ENCODE results near the gene HDX.
"Not testable (repeated sequence)": the region's sequence is repeated elsewhere in the genome, so short reads cannot be mapped to it uniquely, and the experiment has no call there.

Gene HDX, protein sequence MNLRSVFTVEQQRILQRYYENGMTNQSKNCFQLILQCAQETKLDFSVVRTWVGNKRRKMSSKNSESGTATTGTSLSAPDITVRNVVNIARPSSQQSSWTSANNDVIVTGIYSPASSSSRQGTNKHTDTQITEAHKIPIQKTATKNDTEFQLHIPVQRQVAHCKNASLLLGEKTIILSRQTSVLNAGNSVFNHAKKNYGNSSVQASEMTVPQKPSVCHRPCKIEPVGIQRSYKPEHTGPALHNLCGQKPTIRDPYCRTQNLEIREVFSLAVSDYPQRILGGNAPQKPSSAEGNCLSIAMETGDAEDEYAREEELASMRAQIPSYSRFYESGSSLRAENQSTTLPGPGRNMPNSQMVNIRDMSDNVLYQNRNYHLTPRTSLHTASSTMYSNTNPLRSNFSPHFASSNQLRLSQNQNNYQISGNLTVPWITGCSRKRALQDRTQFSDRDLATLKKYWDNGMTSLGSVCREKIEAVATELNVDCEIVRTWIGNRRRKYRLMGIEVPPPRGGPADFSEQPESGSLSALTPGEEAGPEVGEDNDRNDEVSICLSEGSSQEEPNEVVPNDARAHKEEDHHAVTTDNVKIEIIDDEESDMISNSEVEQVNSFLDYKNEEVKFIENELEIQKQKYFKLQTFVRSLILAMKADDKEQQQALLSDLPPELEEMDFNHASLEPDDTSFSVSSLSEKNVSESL

DNA sequence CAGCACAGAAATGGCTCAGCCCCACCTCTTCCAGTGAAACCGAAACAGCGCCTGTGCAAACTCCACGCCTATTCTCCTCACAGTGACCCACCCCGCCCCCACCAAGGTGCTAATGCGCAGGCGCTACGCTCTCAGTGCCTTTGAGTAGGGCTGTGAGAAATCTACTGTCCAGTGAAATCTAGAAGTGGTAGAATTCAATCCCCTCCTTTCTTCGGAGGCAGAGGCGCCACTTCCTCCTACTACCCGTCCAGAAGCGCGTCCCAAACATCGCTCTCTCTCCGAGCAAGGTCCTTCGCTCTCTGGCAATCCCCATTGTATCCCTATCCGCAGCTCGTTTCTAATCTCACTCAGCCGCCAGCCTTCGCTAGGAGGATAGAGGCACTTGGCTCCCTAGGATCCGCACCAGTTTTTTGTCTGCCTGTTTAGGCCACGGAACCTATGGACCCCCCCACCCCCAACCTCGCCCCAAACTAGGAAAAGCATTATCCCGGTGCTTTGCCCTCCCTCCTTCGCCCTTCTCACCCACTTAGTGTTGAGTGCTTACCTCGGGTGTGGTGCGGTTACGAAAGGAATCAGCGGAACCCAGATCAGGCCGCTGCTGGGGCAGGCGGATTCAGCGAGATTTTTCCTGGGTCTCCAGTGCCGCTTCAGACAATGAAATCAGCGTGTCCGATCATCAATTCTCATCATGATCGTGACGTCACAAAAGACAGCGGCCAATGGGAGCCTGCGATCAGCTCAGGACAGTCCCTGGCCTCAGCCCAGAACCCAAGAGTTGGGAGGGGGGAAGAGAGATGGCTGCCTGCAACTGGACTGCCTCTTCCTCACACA lies at the start of gene HDX:
Gene HDX, minus strand, starts transcription at position 656 of the 831 bp plus-strand sequence. CDS start 27,056 bp downstream, outside the sequence.
- peak in 1 of 2 donors; percentile 32 for DNase-seq (ENCODE audit: extremely low read depth in 1 of 2, low read depth in 1 of 2)

DNA sequence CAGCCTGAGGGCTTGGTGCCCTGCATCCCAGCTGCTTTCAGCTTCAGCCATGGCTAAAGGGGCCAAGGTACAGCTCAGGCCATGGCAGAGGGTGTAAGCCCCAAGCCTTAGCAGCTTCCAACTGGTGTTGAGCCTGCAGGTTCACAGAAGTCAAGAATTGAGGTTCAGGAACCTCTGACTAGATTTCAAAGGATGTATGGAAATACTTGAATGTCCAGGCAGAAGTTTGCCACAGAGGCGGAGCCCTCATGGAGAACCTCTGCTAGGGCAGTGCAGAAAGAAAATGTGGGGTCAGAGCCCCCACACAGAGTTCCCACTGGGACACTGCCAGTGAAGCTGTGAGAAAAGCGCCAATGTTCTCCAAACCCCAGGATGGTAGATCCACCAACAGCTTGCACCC lies 39.1 kb upstream of the HDX start:
- not testable (repeated sequence) for DNase-seq (ENCODE audit: extremely low read depth in 1 of 2, low read depth in 1 of 2)

DNA sequence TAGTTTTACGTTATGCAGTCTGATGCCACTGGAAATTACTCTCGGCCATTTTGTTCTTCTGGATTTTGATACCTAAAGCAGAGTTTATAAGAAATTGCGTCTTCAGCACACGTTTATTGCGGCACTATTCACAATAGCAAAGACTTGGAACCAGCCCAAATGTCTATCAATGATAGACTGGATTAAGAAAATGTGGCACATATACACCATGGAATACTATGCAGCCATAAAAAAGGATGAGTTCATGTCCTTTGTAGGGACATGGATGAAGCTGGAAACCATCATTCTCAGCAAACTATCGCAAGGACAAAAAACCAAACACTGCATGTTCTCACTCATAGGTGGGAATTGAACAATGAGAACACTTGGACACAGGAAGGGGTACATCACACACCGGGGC lies 35.4 kb upstream of the HDX start:
- not testable (repeated sequence) for DNase-seq (ENCODE audit: extremely low read depth in 1 of 2, low read depth in 1 of 2)

DNA sequence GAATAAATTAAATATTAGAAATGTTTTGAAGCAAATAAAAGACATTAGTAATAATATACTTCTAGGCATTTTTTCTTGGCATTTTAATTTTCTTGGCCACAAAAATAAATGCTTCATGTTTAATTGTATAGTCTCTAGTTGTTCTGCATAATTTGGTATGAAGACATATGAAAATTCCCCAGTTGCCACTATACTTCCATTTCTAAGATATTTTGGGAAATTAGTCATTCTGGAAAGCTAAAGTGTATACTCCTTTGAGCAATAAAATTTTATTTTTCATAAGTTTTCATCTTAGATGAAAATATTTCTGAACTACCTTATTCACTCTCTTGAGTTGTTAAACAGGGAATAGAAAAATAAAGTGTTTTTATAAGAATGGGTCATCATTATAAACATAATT lies 13.8 kb downstream of the HDX start:
- no peak for DNase-seq (ENCODE audit: extremely low read depth in 1 of 2, low read depth in 1 of 2)

DNA sequence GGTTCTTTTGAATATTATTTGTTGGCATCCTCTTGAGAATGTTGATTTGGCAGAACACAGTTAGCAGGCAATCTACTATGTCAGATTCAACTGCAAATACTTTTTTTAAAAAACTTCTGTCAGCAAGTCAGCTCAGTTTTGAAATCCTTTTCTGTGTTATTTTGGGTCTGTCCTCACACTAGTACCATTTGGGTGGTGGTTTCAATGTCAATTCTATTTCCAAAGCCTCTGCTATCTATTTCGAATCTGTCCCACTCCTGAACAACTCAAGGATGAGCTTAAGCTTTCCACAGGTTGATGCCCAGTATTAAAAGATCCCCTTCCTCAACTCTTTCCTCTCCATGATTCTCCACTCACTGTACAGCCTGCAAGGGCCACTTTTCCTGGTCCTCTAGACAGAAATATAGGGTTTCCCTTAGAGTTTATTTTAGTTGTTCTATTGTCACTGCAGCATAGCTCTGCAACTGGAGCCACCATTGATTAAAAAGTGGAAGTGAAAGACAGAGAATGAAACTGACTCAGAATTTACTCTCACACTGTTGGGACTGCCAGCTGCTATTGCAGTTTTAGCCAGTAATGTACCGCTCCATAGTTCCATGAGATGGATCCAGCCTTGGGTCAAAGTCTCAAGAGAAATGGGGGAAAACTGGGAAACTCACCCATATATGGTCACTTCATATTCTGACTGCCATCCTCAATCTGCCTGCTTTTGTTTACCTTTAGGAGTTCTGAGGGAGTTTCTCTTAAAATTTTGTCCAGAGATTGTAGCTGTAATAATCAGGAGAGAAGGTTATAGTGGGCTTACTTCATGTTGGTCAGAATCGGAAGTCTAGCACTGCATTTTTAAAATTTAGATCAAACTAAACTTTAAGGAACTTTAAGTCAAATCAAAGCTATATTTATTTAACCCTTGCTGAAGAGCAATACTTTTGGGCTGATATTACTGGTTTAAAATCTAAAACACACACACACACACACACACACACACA lies 14.6 kb downstream of the HDX start:
- DNase-seq (ENCODE audit: extremely low read depth in 1 of 2, low read depth in 1 of 2) = no peak

DNA sequence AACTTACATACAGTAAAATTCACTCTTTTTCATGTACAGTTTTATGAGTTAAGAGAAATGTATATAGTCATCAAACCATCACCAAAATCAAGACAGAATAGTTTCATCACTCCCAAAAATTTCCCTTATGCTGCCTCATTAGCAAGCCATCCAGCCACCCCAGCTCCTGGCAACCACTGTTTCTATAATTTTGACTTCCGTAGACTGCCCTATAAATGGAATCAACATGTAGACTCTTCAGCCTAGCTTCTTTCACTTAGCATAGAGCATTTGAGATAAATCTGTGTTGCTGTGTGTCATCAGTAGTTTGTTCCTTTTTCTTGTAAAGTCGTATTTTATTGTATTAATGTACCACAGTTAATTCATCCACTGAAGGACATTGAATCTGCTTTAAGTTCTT lies 23.2 kb downstream of the HDX start:
- no peak for DNase-seq (ENCODE audit: extremely low read depth in 1 of 2, low read depth in 1 of 2)

DNA sequence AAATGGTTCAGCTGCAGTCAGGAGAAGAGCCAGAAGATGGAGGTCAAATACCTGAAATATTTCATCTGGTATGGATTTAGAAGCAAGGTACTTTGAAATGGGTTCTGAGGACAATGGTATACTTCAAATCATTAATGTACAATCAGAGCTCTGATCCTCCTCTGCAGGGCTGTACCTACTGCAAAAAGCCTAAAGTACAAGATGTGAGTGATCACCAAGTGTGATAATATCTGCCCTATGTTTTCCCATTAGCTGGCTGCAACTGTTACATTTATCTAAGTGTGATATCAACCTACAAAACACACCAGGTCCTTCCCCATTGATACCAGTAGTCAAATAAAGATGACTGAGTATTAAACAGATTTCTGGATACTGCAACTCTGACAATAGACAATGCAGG lies 25.1 kb downstream of the HDX start:
- DNase-seq (ENCODE audit: extremely low read depth in 1 of 2, low read depth in 1 of 2) = no peak

DNA sequence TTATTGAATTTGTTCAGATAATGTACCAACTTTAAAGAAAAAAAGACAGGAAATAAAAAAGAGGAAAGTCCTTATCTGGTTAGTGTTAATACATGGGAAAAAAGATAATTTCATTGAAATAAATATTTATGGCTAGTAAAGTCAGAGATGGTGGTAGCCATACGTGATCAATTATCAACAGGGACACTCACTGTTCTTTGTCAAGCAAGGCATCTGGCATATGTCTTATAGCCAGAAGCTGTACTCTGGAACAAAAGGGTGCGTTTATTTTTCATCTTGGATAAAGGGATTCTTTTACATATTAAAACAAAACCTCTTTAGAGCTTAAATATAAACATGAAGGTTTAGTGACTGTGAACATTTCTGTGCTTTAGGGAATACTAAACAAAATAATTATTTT lies 26.7 kb downstream of the HDX start:
- DNase-seq (ENCODE audit: extremely low read depth in 1 of 2, low read depth in 1 of 2) = no peak

DNA sequence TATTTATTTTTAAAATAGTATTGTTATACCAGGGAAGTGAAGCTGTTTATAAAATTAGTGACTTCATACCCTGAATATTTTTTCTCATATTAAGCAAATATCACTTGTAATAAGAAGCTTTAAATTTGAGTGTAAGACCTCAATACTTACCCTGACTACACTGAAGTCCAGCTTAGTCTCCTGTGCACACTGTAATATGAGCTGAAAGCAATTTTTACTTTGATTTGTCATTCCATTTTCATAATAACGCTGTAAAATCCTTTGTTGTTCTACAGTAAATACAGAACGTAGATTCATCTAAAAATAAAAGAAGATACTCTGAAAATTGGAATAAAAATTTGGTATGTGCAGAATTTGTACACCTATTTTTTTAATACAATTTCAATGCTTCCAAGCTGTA lies 27.2 kb downstream of the HDX start:
- no peak for DNase-seq (ENCODE audit: extremely low read depth in 1 of 2, low read depth in 1 of 2)

DNA sequence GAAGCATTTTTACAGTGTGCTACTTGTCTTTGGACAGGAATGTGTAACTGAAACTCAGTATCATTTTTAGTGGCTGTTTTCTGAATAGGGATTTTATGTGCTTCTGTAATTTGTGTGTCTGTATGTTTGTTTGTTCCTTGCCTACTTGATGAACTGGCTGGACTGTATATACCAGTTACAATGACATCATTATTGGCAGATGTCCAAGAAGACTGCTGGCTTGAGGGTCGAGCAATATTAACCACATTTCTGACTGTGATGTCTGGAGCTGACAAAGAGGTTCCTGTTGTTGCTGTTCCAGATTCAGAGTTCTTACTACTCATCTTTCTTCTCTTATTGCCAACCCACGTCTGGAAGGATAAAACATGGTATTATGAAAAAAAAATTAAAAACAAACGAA lies 33.0 kb downstream of the HDX start:
- DNase-seq (ENCODE audit: extremely low read depth in 1 of 2, low read depth in 1 of 2) = no peak

DNA sequence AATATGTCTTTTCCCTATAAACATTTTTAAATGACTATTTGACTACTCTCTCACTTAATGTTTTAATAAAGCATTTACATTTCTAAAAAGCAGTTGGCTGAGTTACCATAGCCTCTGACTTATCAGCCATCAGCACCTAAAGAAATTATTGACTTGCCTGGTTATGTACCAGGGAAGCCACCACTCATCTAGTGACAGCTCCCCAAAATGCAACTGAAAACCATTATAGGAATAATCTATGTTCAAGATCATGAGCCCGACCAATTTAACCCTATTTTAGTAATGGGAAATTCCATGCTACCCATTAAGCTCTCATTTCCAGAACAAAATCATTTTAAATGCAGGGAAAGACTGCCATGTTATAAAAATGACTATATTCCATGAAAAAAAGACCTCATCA lies 34.4 kb downstream of the HDX start:
- DNase-seq (ENCODE audit: extremely low read depth in 1 of 2, low read depth in 1 of 2) = no peak

DNA sequence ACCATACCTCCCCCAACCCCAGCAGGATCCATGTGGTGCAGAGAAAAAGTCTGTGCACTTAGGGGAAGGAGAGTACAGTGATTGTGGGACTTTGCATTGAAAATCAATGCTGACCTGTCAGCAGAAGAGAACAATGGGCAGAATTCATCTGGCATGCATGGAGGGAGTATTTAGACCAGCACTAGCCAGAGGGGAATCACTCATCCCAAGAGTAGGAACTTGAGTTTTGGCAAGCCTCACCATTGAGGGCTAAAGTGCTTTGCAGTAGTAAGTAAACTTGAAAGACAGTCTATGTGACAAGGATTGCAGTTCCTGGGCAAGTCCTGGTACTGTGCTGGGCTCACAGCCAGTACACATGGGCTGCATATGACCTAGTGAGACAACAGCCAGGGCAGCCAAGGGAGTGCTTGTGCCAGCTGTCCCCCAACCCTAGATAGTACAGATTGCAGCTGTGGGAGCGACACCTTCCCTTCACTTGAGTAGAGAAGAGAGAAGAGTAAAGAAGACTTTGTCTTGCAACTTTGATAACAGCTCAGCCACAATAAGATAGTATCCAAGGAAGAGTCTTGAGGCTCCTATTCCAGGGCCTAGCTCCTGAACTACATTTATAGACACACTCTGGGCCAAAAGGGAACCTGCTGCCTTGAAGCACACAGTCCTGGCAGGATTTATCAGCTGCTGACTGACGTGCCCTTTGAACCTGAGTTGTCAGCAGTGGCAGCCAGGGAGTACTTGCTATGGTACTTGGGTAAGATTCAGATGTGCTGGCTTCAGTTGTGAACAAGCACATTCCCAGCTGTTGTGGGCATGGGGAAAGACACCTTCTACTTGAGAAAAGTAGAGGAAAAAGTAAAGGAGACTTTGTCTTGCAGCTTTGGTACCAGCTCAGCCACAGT lies 48.7 kb downstream of the HDX start:
- no peak for DNase-seq (ENCODE audit: extremely low read depth in 1 of 2, low read depth in 1 of 2)

DNA sequence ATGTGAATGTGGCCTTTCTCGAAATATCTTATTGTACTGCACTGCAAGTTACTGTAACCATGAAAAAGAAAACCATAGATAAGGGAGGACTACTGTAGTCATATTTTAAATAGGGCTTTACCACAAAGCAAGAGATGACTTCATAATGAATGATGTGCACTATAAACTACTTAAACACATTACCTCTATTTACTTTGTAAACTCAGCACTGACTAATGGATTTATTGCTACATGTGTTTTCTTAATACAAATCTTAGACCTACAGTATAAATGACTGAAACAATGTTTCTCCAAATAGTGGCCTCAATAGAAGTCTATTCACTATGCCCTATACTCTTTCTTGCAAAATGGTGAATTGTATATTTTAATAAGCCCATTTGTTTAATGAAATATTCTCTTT lies 61.1 kb downstream of the HDX start:
- no peak for DNase-seq (ENCODE audit: extremely low read depth in 1 of 2, low read depth in 1 of 2)

DNA sequence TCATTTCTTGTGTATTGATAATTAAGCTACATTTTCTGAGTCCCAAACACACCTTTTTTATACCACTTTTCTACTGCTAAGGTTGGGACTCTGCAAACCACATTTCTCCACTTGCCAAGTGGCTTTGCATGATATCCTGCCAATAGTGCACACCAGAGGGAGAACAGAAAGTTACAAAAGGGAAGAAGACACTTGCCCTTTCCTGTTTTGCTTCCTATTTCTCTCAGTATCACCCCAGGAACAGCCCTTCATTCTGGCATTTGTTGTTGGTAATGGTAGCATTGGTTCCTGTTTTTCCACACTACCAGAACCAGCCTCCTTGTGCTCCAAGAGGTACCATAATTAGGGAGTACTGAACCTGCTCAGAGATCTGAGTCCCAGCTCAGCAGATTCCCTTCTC lies 87.1 kb downstream of the HDX start:
- DNase-seq (ENCODE audit: extremely low read depth in 1 of 2, low read depth in 1 of 2) = no peak

DNA sequence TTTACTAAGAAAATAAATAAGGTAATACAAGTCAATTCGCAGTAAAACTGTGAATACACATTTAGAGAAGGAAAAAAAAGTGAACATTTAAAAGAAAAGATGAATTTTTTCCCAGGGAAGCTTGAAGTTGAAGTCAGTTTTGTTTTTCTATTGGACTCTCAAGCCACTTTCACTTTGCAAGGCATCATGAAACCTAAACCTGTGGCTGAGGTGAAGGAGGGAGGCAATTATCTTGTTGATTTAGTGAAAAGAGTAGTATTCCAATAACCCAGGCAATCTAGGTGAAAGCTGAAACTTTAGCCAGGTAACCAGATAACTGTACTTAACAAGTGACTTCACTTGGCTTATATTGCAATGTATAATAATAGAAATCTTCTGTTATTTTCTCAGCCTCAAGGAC lies 138.6 kb downstream of the HDX start:
- no peak for DNase-seq (ENCODE audit: extremely low read depth in 1 of 2, low read depth in 1 of 2)

DNA sequence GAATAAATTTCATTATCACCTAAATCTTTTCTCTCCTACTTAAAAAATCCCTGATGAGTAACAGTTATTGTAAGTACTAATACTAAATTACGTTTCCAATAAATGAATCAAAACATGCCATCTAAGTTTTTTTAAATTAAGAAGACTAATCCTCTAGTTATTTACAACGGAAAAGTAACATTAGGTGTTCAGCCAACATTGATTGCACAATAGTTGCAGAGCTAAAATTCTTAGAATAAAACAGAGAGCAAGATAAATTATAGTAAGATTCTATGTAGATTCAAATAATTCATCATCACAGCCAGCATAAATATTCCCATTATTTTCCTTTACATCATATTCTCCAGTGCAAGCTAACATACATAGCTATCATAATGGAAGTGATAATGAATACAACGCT lies 139.2 kb downstream of the HDX start:
- no peak for DNase-seq (ENCODE audit: extremely low read depth in 1 of 2, low read depth in 1 of 2)

DNA sequence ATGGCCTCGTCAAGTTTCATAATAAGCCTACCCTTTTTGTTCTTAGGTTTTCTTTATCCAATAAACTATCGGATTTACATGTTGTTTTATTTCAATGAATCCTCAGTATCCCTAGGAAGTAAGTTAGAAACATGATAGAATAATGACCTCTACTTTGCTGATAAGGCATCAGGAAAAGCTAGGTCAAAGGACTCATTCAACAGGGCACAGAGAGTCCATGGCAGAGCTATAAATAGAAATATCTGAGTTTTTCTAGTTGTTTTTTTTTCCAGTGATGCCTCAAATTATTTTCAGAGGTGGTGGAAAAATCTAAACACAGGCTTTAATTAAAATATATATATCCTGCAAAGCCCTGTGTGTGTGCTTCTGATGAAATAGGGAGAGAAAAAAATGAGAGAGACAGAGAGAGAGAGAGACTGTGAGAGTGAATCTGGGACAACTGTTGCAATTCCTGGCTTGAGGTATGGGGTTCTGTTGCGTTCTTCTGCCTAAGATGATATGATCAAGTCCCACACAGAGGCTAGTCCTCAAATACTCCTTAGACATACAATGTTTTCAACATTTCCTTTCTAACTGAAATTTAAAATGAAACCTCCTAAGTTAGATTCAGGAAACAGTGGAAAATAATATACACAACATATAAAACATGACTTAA lies 139.9 kb downstream of the HDX start:
- DNase-seq (ENCODE audit: extremely low read depth in 1 of 2, low read depth in 1 of 2) = no peak

DNA sequence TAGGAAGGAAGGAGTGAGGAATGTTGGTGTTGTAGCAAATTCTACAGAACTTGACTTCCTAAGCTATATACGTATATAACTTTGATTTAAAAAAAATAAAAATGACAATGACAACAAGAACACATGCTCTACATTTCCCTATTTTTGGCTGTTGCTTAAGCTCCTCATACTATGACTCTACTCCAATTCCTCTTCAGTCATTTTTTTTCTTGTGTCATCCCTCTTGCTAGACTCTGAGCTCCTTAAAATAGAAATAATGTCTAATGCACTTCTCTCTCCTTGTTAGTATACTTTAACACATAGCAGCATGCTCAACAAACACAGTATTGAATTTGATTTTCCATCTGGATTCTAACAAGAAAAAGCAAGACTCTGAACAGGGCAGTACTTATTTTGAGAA lies 144.0 kb downstream of the HDX start:
- no peak for DNase-seq (ENCODE audit: extremely low read depth in 1 of 2, low read depth in 1 of 2)

DNA sequence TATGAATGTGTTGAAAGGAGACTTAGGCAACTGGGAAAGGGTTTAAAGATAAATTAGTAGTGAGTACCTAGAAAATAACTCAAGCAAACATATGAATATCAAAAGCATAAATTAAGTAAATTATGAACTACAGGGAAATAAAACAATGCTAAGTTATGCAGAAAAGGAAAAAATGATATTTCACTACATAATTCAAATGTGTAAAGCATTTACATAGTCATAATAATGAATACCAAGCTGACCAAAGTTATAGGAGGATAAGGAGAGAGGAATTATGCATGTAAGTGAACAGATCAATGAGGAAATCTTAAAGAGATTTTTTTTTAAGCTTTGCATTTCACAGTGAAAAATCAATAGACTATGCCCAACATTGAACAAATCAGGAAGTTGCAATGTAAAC lies 145.0 kb downstream of the HDX start:
- no peak for DNase-seq (ENCODE audit: extremely low read depth in 1 of 2, low read depth in 1 of 2)
